ENCODE measurements around the gene HGFAC. TPM values are rescaled to one million over a fixed set of nuclear protein-coding genes. Genes with fewer than 3 reads are reported as not detected.
A peak's percentile ranks its signal among the peaks of the same experiment; 100 is the strongest.

Gene HGFAC
- total and polyA plus RNA-seq, 2 of the 13 experiments (the other 11 are each of a cell fraction or from before 2014, with no cell fraction given) = 8.5 to 63.6 TPM

DNA sequence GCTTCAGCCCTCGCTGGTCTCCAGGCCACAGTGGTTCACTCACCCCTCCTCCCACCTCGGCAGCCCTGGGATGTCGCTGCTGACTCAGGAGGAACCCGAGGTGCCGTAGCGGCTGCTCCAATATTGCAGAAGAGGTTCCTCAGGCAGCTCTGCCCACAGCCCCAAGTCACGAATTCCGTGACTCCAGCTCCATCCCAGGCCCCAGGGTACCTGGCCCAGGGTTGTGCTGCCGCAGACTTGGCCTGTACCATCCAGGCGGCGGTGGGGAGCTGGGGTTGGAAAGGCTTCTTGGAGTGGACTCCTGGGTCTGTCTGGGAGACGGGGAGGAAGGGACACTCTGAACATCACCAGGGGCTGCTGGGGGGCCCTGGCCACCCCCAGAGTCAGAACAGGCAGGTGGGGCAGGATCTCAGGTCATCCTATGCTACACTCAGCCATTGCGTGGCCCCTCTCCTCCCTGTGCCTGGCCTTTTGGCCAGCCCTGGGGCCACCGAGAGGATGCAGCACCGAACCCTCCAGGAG, 728 bp upstream of the HGFAC start (continued):
- TF ChIP-seq THYN1 (CRISPR knock-in tag; IDR thresholded peaks at IDR 0.05; ENCODE audit: borderline replicate concordance, low read depth) (no peak), ZNF790 (CRISPR knock-in tag; IDR thresholded peaks at IDR 0.05; ENCODE audit: borderline replicate concordance) (0 out of 2 replicates have a peak, but pooled peaks have one; percentile 52), HES4 (CRISPR knock-in tag; IDR thresholded peaks at IDR 0.05; ENCODE audit: borderline replicate concordance) (0 out of 2 replicates have a peak, but pooled peaks have one; percentile 13), PHF21A (CRISPR knock-in tag; IDR thresholded peaks at IDR 0.05) (no peak), ZNF652 (CRISPR knock-in tag; IDR thresholded peaks at IDR 0.05; ENCODE audit: borderline replicate concordance, low read depth) (no peak), RCOR2 (CRISPR knock-in tag; IDR thresholded peaks at IDR 0.05) (no peak), ZNF781 (CRISPR knock-in tag; IDR thresholded peaks at IDR 0.05; ENCODE audit: borderline replicate concordance, not compliant biosample characterization) (no peak), ZNF207 (IDR thresholded peaks at IDR 0.05; ENCODE audit: borderline replicate concordance) (no peak), ZNF20 (CRISPR knock-in tag; IDR thresholded peaks at IDR 0.05) (no peak), ZBTB20 (CRISPR knock-in tag; IDR thresholded peaks at IDR 0.05; ENCODE audit: borderline replicate concordance, low read depth) (0 out of 2 replicates have a peak, but pooled peaks have one; percentile 0), MAFK (conservative IDR thresholded peaks at IDR 0.05 in 1 of 2, IDR thresholded peaks at IDR 0.05 in 1 of 2; ENCODE audit: low read length in 2 of 2) (0 out of 4 replicates have a peak, but pooled peaks of 1 of the 2 experiments have one; percentile 3), ZNF317 (CRISPR knock-in tag; IDR thresholded peaks at IDR 0.05) (peak; percentile 7; the same call in 1 of the 2 replicates), NCOA2 (CRISPR knock-in tag; IDR thresholded peaks at IDR 0.05) (no peak), ZNF343 (CRISPR knock-in tag; IDR thresholded peaks at IDR 0.05) (no peak), ISL2 (CRISPR knock-in tag; IDR thresholded peaks at IDR 0.05) (no peak), ZNF776 (CRISPR knock-in tag; IDR thresholded peaks at IDR 0.05) (no peak), ZNF703 (CRISPR knock-in tag; IDR thresholded peaks at IDR 0.05; ENCODE audit: borderline replicate concordance) (no peak)
- TF ChIP-seq, protein P1, sequence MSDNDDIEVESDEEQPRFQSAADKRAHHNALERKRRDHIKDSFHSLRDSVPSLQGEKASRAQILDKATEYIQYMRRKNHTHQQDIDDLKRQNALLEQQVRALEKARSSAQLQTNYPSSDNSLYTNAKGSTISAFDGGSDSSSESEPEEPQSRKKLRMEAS (IDR thresholded peaks at IDR 0.05) = no peak
- TF ChIP-seq, protein P2, sequence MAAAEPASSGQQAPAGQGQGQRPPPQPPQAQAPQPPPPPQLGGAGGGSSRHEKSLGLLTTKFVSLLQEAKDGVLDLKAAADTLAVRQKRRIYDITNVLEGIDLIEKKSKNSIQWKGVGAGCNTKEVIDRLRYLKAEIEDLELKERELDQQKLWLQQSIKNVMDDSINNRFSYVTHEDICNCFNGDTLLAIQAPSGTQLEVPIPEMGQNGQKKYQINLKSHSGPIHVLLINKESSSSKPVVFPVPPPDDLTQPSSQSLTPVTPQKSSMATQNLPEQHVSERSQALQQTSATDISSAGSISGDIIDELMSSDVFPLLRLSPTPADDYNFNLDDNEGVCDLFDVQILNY (CRISPR knock-in tag; conservative IDR thresholded peaks at IDR 0.05) = no peak
- TF ChIP-seq, protein P3, sequence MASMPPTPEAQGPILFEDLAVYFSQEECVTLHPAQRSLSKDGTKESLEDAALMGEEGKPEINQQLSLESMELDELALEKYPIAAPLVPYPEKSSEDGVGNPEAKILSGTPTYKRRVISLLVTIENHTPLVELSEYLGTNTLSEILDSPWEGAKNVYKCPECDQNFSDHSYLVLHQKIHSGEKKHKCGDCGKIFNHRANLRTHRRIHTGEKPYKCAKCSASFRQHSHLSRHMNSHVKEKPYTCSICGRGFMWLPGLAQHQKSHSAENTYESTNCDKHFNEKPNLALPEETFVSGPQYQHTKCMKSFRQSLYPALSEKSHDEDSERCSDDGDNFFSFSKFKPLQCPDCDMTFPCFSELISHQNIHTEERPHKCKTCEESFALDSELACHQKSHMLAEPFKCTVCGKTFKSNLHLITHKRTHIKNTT (CRISPR knock-in tag; IDR thresholded peaks at IDR 0.05) = no peak
- TF ChIP-seq, protein P4, sequence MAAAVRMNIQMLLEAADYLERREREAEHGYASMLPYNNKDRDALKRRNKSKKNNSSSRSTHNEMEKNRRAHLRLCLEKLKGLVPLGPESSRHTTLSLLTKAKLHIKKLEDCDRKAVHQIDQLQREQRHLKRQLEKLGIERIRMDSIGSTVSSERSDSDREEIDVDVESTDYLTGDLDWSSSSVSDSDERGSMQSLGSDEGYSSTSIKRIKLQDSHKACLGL (CRISPR knock-in tag; IDR thresholded peaks at IDR 0.05) = 0 out of 2 replicates have a peak, but pooled peaks have one; percentile 7
- TF ChIP-seq, protein P5, sequence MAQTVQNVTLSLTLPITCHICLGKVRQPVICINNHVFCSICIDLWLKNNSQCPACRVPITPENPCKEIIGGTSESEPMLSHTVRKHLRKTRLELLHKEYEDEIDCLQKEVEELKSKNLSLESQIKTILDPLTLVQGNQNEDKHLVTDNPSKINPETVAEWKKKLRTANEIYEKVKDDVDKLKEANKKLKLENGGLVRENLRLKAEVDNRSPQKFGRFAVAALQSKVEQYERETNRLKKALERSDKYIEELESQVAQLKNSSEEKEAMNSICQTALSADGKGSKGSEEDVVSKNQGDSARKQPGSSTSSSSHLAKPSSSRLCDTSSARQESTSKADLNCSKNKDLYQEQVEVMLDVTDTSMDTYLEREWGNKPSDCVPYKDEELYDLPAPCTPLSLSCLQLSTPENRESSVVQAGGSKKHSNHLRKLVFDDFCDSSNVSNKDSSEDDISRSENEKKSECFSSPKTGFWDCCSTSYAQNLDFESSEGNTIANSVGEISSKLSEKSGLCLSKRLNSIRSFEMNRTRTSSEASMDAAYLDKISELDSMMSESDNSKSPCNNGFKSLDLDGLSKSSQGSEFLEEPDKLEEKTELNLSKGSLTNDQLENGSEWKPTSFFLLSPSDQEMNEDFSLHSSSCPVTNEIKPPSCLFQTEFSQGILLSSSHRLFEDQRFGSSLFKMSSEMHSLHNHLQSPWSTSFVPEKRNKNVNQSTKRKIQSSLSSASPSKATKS (CRISPR knock-in tag; IDR thresholded peaks at IDR 0.05) = no peak

Data from HepG2 (cell line).